ENCODE measurements around the gene LRRC4C.

DNA sequence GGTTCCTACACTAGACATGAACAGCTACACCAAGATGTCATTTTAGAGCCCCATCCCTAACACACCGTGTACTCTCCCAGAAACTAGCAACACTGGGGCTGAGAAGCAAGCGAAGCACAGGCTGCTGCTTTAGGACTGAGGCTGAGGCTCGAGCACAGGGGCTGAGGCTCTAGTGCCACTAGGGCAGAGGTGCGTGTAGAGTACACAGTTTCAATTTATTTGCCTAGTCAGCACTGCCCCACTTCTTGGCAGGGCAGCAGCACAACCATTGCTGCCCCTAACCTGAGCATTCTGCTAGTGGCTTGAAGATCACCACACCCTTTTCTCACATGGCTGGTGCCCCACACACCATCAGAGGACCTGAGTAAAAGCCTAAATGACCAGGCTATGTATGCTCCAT lies 713.2 kb downstream of the LRRC4C start:
- TF ChIP-seq, protein P1, sequence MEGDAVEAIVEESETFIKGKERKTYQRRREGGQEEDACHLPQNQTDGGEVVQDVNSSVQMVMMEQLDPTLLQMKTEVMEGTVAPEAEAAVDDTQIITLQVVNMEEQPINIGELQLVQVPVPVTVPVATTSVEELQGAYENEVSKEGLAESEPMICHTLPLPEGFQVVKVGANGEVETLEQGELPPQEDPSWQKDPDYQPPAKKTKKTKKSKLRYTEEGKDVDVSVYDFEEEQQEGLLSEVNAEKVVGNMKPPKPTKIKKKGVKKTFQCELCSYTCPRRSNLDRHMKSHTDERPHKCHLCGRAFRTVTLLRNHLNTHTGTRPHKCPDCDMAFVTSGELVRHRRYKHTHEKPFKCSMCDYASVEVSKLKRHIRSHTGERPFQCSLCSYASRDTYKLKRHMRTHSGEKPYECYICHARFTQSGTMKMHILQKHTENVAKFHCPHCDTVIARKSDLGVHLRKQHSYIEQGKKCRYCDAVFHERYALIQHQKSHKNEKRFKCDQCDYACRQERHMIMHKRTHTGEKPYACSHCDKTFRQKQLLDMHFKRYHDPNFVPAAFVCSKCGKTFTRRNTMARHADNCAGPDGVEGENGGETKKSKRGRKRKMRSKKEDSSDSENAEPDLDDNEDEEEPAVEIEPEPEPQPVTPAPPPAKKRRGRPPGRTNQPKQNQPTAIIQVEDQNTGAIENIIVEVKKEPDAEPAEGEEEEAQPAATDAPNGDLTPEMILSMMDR (IDR thresholded peaks at IDR 0.05): no peak
- TF ChIP-seq POLR2A (IDR thresholded peaks at IDR 0.05): no peak
